ENCODE measurements around the gene MYH10.

The MYH10 gene

GRCh38 chr17:8520981-8521380, 109.5 kb downstream of the MYH10 start:
- no peaks in the 10 kb centered on the region for H3K9me3 ChIP-seq (ENCODE audit: control insufficient read depth, insufficient read depth, low read depth, low read length)
- no peak overlapping the region for H3K27ac ChIP-seq (ENCODE audit: extremely low read depth, low read depth, low read length)
- ChIA-PET POLR2A (no interaction called here), CTCF (interaction anchor here (0.5 to 0.9 kb wide), 3 partner anchors 17 to 111 kb away, joined by 3 read pairs; no protein-coding TSS in a partner anchor)
- no peaks in the 10 kb centered on the region for H3K4me1 ChIP-seq (ENCODE audit: control insufficient read depth, insufficient read depth, low read length)
- TF ChIP-seq ZNF394 (tag by site-specific recombination; IDR thresholded peaks at IDR 0.05; ENCODE audit: borderline replicate concordance), result no peak
- TF ChIP-seq ZNF521 (tag by site-specific recombination; IDR thresholded peaks at IDR 0.05), result no peak
- TF ChIP-seq KLF8 (tag by site-specific recombination; IDR thresholded peaks at IDR 0.05), result no peak
- no peak for TF ChIP-seq OSR2 (tag by site-specific recombination; IDR thresholded peaks at IDR 0.05)
- no peak overlapping the region for H3K4me3 ChIP-seq (ENCODE audit: low read depth, low read length)
- H3K36me3 ChIP-seq (ENCODE audit: control insufficient read depth in 2 of 2, insufficient read depth in 1 of 2, low read length in 2 of 2), result peaks cover 55 to 87% of the 10 kb centered on the region in 2 experiments

GRCh38 chr17:8518850-8519249, 111.7 kb downstream of the MYH10 start:
- no peak overlapping the region for H3K4me3 ChIP-seq (ENCODE audit: low read depth, low read length)
- no peak overlapping the region for H3K27ac ChIP-seq (ENCODE audit: extremely low read depth, low read depth, low read length)
- no peaks in the 10 kb centered on the region for H3K4me1 ChIP-seq (ENCODE audit: control insufficient read depth, insufficient read depth, low read length)
- H3K36me3 ChIP-seq (ENCODE audit: control insufficient read depth in 2 of 2, insufficient read depth in 1 of 2, low read length in 2 of 2), result peaks cover 68 to 93% of the 10 kb centered on the region in 2 experiments
- no peaks in the 10 kb centered on the region for H3K9me3 ChIP-seq (ENCODE audit: control insufficient read depth, insufficient read depth, low read depth, low read length)
- no peak for TF ChIP-seq ZNF19 (tag by site-specific recombination; IDR thresholded peaks at IDR 0.05; ENCODE audit: low read depth)
- TF ChIP-seq ZNF24 (tag by site-specific recombination; IDR thresholded peaks at IDR 0.05), result no peak
- no peak for TF ChIP-seq ZNF510 (tag by site-specific recombination; IDR thresholded peaks at IDR 0.05; ENCODE audit: insufficient replicate concordance)
- no peak for TF ChIP-seq MYNN (tag by site-specific recombination; IDR thresholded peaks at IDR 0.05; ENCODE audit: borderline replicate concordance)
- no peak for TF ChIP-seq PRDM10 (tag by site-specific recombination; IDR thresholded peaks at IDR 0.05)
- TF ChIP-seq SCRT1 (tag by site-specific recombination; IDR thresholded peaks at IDR 0.05; ENCODE audit: borderline replicate concordance), result no peak
- no peak for TF ChIP-seq ZNF707 (tag by site-specific recombination; IDR thresholded peaks at IDR 0.05)
- no peak for TF ChIP-seq ZNF280C (tag by site-specific recombination; IDR thresholded peaks at IDR 0.05)
- no peak for TF ChIP-seq FEZF1 (tag by site-specific recombination; IDR thresholded peaks at IDR 0.05)
- TF ChIP-seq ZNF398 (tag by site-specific recombination; IDR thresholded peaks at IDR 0.05), result no peak
- no peak for TF ChIP-seq ZNF747 (tag by site-specific recombination; IDR thresholded peaks at IDR 0.05)
- TF ChIP-seq ZNF133 (tag by site-specific recombination; IDR thresholded peaks at IDR 0.05), result no peak
- no peak for TF ChIP-seq ZNF391 (tag by site-specific recombination; IDR thresholded peaks at IDR 0.05; ENCODE audit: borderline replicate concordance, low read depth)
- TF ChIP-seq ZNF112 (tag by site-specific recombination; IDR thresholded peaks at IDR 0.05), result no peak
- no peak for TF ChIP-seq PRDM4 (tag by site-specific recombination; IDR thresholded peaks at IDR 0.05)
- no peak for TF ChIP-seq ZNF211 (tag by site-specific recombination; IDR thresholded peaks at IDR 0.05; ENCODE audit: low read depth)
- TF ChIP-seq ZNF157 (tag by site-specific recombination; IDR thresholded peaks at IDR 0.05), result no peak
- POLR2A ChIA-PET, result no interaction called here
- CTCF ChIA-PET, result no interaction called here
